MM.1S (cell line): ENCODE results near the gene CANT1.

Experiments
- DNase-seq: peaks from one replicate; pipeline ENCODE4 v3.0.0-alpha.2; 2015
- H2AFZ ChIP-seq: fragments of 300-600 bp; sonication (generic); 2 replicates; pipeline ENCODE4 v1.6.0; 2016; ENCODE audit warnings: antibody characterized with exemption, low read length
- H3F3A ChIP-seq: fragments of 300-600 bp; sonication (generic); 2 replicates; pipeline ENCODE4 v1.6.1; 2016; ENCODE audit warnings: mild to moderate bottlenecking, antibody characterized with exemption, low read length, moderate library complexity, mixed read lengths; ENCODE audit not compliant: insufficient read depth
- H3K27ac ChIP-seq: fragments of 300-600 bp; sonication (generic); 2 replicates; pipeline ENCODE4 v1.5.1; 2016; ENCODE audit warnings: mild to moderate bottlenecking, low read length
- H3K27me3 ChIP-seq: fragments of 300-600 bp; sonication (generic); replicated peaks from 2 replicates; pipeline ENCODE4 v1.6.0; 2016; ENCODE audit warnings: low read length; ENCODE audit not compliant: insufficient read depth
- H3K36me3 ChIP-seq: fragments of 300-600 bp; sonication (generic); replicated peaks from 2 replicates; pipeline ENCODE4 v1.6.1; 2016; ENCODE audit warnings: mild to moderate bottlenecking, low read length, mixed read lengths; ENCODE audit not compliant: insufficient read depth
- H3K4me1 ChIP-seq: fragments of 300-600 bp; sonication (generic); 2 replicates; pipeline ENCODE4 v1.6.1; 2016; ENCODE audit warnings: low read length, mixed read lengths
- H3K4me2 ChIP-seq: fragments of 300-600 bp; sonication (generic); 2 replicates; pipeline ENCODE4 v1.6.0; 2016; ENCODE audit warnings: low read depth, low read length
- H3K4me3 ChIP-seq: fragments of 300-600 bp; sonication (generic); 2 replicates; pipeline ENCODE4 v1.5.1; 2016; ENCODE audit warnings: low read length, mixed read lengths
- H3K79me2 ChIP-seq: fragments of 300-600 bp; sonication (generic); 2 replicates; pipeline ENCODE4 v1.6.1; 2016; ENCODE audit warnings: mixed run types, low read length, mixed read lengths
- H3K9ac ChIP-seq: fragments of 300-600 bp; sonication (generic); 2 replicates; pipeline ENCODE4 v1.6.1; 2016; ENCODE audit warnings: low read length, mixed read lengths
- H3K9me2 ChIP-seq: fragments of 300-600 bp; sonication (generic); replicated peaks from 2 replicates; pipeline ENCODE4 v1.6.1; 2016; ENCODE audit warnings: mild to moderate bottlenecking, low read length, mixed read lengths; ENCODE audit not compliant: insufficient read depth
- H3K9me3 ChIP-seq: fragments of 300-600 bp; sonication (generic); replicated peaks from 2 replicates; pipeline ENCODE4 v1.6.1; 2016; ENCODE audit warnings: mild to moderate bottlenecking, low read length, mixed read lengths; ENCODE audit not compliant: insufficient read depth
- H4K20me1 ChIP-seq: fragments of 300-600 bp; sonication (generic); 2 replicates; pipeline ENCODE4 v1.6.1; 2016; ENCODE audit warnings: mild to moderate bottlenecking, low read length, moderate library complexity, mixed read lengths; ENCODE audit not compliant: insufficient read depth
- EZH2 ChIP-seq: fragments of 300-600 bp; sonication (generic); optimal IDR thresholded peaks from 2 replicates; pipeline ENCODE3; 2017; ENCODE audit warnings: low read depth, mild to moderate bottlenecking, antibody characterized with exemption, low read length, mixed read lengths
- EZH2phosphoT487 ChIP-seq: fragments of 300-600 bp; sonication (generic); IDR thresholded peaks from 2 replicates; pipeline ENCODE4 v1.6.1; 2018; ENCODE audit warnings: antibody characterized with exemption, low read length
- TF ChIP-seq, protein P1 (sequence below): fragments of 300-600 bp; sonication (generic); IDR thresholded peaks from 2 replicates; pipeline ENCODE4 v1.5.1; 2016; ENCODE audit warnings: antibody characterized with exemption, low read length, mixed read lengths

The CANT1 gene

DNA sequence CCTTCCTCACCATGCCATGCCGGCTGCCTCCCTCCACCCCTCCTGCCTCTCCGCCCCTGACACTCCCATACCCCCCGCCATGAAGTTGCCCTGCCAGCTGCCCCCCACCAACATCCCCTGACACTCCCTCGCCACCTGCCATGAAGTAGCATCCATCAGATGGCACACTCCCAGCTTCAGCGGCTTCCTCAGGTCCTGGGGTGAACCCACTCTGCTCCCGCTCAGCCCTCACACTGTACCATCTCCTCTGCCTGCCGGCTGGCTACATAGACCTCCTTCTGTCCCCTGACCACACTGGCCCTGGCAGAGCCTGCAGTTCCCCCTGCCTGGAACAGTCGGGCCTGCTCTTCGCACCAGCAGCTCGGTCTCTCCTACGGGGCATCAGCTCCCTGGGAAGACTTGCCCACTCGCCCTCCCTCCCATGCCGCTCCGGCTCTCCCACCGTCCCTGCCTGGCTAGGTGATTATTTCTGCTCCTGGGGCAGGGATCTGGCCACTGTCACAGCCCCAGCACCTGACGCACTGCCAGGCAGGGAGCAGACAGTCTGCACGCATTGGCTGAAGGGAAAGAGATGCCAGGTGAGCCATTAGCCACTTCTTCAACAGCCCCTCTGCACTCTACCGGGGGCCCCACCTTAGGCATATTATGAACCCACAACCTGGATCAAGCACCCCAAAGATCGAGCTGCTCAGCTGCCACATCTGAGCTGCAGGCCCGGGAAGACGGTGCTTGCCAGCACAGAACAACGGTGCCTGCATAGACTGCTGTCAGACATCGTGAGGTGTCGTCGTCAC is 9.0 kb downstream of the CANT1 start:
- no peak overlapping the region for H3K4me3 ChIP-seq
- H3K36me3 ChIP-seq = no peaks in the 10 kb centered on the region
- no peak for DNase-seq
- no peaks in the 10 kb centered on the region for H3K9me3 ChIP-seq
- H3K9ac ChIP-seq = no peak overlapping the region
- TF ChIP-seq, protein P1, sequence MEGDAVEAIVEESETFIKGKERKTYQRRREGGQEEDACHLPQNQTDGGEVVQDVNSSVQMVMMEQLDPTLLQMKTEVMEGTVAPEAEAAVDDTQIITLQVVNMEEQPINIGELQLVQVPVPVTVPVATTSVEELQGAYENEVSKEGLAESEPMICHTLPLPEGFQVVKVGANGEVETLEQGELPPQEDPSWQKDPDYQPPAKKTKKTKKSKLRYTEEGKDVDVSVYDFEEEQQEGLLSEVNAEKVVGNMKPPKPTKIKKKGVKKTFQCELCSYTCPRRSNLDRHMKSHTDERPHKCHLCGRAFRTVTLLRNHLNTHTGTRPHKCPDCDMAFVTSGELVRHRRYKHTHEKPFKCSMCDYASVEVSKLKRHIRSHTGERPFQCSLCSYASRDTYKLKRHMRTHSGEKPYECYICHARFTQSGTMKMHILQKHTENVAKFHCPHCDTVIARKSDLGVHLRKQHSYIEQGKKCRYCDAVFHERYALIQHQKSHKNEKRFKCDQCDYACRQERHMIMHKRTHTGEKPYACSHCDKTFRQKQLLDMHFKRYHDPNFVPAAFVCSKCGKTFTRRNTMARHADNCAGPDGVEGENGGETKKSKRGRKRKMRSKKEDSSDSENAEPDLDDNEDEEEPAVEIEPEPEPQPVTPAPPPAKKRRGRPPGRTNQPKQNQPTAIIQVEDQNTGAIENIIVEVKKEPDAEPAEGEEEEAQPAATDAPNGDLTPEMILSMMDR = no peak
- TF ChIP-seq EZH2 = no peak
- no peak for TF ChIP-seq EZH2phosphoT487
- H2AFZ ChIP-seq = no peak overlapping the region
- H3K9me2 ChIP-seq = no peaks in the 10 kb centered on the region
- H3K4me2 ChIP-seq = no peak overlapping the region
- peaks cover 59% of the 10 kb centered on the region for H3K79me2 ChIP-seq
- H3F3A ChIP-seq = no peaks in the 10 kb centered on the region
- no peaks in the 10 kb centered on the region for H4K20me1 ChIP-seq
- H3K27ac ChIP-seq = no peak overlapping the region
- no peaks in the 10 kb centered on the region for H3K27me3 ChIP-seq
- no peaks in the 10 kb centered on the region for H3K4me1 ChIP-seq

DNA sequence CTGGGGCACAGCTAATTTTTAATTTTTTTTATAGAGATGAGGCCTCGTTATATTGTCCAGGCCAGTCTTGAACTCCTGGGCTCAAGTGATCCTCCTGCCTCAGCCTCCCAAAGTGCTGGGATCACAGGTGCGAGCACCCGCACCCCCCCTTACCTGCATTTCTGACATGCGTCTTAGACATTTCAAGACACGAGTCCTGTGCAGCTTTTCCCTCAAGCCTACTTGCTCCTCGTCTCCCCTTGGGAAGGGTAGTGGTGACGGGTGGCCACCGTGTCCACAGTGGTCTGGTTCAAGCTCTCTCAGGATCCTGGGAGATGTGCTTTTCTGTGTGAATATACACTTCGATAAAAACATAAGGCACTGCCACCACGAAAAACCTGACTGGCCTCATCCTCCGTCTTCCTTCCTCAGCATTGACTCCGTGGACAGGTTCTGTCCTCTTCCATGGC is 9.6 kb downstream of the CANT1 start:
- Histone ChIP-seq H4K20me1 (no peaks in the 10 kb centered on the region), H3F3A (no peaks in the 10 kb centered on the region), H3K9ac (no peak overlapping the region), H3K4me2 (no peak overlapping the region), H3K79me2 (peaks cover 57% of the 10 kb centered on the region), H3K4me1 (no peaks in the 10 kb centered on the region), H3K27me3 (no peaks in the 10 kb centered on the region), H3K36me3 (no peaks in the 10 kb centered on the region), H3K27ac (no peak overlapping the region), H3K4me3 (no peak overlapping the region), H3K9me2 (no peaks in the 10 kb centered on the region), H3K9me3 (no peaks in the 10 kb centered on the region), H2AFZ (no peak overlapping the region)
- TF ChIP-seq EZH2phosphoT487 (no peak), EZH2 (no peak)
- TF ChIP-seq, protein P1 = no peak
- no peak for DNase-seq

DNA sequence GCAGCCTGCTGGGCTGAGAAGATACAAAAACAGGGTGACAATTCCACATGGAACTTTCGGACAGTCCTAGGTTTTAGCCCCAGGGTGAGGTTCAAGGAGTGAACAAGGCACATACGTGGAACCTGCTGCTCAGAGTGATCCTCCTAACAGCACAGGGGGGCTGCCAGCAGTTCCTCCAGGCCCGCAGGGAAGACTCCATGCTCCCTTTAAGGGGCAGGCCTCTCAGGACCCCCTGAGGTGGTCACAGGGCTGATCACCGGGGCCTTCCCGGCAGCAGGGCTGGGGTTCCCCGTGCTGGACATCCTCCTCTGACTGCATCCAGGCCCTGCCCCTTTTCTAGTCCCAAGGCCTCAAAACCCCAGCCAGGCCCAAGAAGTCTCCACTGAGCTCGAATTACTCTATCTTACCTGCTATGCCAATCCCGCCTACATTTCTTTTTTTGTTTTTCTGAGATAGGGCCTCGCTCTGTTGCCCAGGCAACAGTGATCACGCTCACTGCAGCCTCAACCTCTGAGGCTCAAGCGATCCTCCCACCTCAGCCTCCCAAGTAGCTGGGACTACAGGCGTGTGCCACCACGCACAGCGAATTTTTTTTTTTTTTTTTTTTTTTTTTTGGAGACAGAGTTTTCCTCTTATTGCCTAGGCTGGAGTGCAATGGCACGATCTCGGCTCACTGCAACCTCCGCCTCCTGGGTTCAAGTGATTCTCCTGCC is 10.4 kb downstream of the CANT1 start:
- no peak for DNase-seq
- Histone ChIP-seq H3K9me2 (no peaks in the 10 kb centered on the region), H4K20me1 (no peaks in the 10 kb centered on the region), H3K27me3 (no peaks in the 10 kb centered on the region), H3K27ac (no peak overlapping the region), H3K4me2 (no peak overlapping the region), H3K9ac (no peak overlapping the region), H2AFZ (no peak overlapping the region), H3K79me2 (peaks cover 57% of the 10 kb centered on the region), H3K4me3 (no peak overlapping the region), H3K36me3 (no peaks in the 10 kb centered on the region), H3K4me1 (no peaks in the 10 kb centered on the region), H3F3A (no peaks in the 10 kb centered on the region), H3K9me3 (no peaks in the 10 kb centered on the region)
- TF ChIP-seq, protein P1 = no peak
- TF ChIP-seq EZH2 (no peak), EZH2phosphoT487 (no peak)
